Measurements from ENCODE around the gene OCRL. TPM values are rescaled to one million over a fixed set of nuclear protein-coding genes. Genes with fewer than 3 reads are reported as not detected.
"Not testable (repeated sequence)": the region's sequence is repeated elsewhere in the genome, so short reads cannot be mapped to it uniquely, and the experiment has no call there.

The OCRL gene
- total RNA-seq, 4 donors from 2014 or later: 41.1 to 62.3 (median 59.8) TPM

DNA sequence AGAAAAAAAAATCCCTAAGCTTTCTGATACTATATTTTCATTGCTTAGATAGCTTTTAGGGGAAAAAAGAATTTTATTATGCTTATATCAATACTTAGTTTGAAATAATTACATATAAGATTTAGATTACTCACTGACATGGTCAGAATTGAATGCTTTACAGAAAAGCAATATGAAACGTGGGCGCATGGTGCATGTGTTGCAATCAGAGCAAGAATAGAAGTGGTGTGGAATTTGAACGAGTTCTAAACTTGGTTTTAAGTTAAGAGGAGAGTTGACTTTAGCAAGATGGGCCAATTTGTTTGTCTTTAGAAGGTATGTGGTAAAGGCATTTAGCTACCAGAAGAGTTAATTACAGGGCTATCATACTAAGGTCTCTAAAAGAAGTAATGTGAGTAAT, 21.4 kb downstream of the OCRL start:
- TF ChIP-seq, protein P1, sequence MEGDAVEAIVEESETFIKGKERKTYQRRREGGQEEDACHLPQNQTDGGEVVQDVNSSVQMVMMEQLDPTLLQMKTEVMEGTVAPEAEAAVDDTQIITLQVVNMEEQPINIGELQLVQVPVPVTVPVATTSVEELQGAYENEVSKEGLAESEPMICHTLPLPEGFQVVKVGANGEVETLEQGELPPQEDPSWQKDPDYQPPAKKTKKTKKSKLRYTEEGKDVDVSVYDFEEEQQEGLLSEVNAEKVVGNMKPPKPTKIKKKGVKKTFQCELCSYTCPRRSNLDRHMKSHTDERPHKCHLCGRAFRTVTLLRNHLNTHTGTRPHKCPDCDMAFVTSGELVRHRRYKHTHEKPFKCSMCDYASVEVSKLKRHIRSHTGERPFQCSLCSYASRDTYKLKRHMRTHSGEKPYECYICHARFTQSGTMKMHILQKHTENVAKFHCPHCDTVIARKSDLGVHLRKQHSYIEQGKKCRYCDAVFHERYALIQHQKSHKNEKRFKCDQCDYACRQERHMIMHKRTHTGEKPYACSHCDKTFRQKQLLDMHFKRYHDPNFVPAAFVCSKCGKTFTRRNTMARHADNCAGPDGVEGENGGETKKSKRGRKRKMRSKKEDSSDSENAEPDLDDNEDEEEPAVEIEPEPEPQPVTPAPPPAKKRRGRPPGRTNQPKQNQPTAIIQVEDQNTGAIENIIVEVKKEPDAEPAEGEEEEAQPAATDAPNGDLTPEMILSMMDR (IDR thresholded peaks at IDR 0.05): no peak
- TF ChIP-seq POLR2AphosphoS5 (IDR thresholded peaks at IDR 0.05) (no peak), POLR2A (IDR thresholded peaks at IDR 0.05; ENCODE audit: low read depth) (no peak), EP300 (IDR thresholded peaks at IDR 0.05) (no peak)
- peaks cover 6 to 61% (median 41%) of the 10 kb centered on the region in 4 donors for H3K36me3 ChIP-seq
- WGBS: 63% methylated on average over 3 of the region's 3 CpGs

DNA sequence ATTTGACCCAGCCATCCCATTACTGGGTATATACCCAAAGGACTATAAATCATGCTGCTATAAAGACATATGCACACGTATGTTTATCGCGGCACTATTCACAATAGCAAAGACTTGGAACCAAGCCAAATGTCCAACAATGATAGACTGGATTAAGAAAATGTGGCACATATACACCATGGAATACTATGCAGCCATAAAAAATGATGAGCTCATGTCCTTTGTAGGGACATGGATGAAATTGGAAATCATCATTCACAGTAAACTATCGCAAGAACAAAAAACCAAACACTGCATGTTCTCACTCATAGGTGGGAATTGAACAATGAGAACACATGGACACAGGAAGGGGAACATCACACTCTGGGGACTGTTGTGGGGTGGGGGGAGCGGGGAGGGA, 24.3 kb downstream of the OCRL start:
- H3K9me3 ChIP-seq; H3K27ac ChIP-seq (replicated peaks in 1 of 4); H3K27me3 ChIP-seq; intact Hi-C loops (cut with DNase I); DNase-seq (ENCODE audit: extremely low spot score); H3K4me3 ChIP-seq: not testable (repeated sequence)
- 75% methylated on average over 2 of the region's 5 CpGs for WGBS
- peaks cover 4 to 15% (median 11%) of the 10 kb centered on the region in 4 donors for H3K4me1 ChIP-seq
- H3K36me3 ChIP-seq: peaks cover 6 to 64% (median 39%) of the 10 kb centered on the region in 4 donors

More for the DNA sequence above, 21.4 kb downstream of the OCRL start:
- no peaks in the 10 kb centered on the region for H3K27me3 ChIP-seq
- no peak overlapping the region for H3K4me3 ChIP-seq
- no peaks in the 10 kb centered on the region for H3K9me3 ChIP-seq
- no peak for DNase-seq (ENCODE audit: extremely low spot score)
- H3K27ac ChIP-seq (replicated peaks in 1 of 4): no peak overlapping the region
- peaks cover 4 to 20% (median 11%) of the 10 kb centered on the region in 4 donors for H3K4me1 ChIP-seq
- intact Hi-C loops (cut with DNase I): no loop called here

DNA sequence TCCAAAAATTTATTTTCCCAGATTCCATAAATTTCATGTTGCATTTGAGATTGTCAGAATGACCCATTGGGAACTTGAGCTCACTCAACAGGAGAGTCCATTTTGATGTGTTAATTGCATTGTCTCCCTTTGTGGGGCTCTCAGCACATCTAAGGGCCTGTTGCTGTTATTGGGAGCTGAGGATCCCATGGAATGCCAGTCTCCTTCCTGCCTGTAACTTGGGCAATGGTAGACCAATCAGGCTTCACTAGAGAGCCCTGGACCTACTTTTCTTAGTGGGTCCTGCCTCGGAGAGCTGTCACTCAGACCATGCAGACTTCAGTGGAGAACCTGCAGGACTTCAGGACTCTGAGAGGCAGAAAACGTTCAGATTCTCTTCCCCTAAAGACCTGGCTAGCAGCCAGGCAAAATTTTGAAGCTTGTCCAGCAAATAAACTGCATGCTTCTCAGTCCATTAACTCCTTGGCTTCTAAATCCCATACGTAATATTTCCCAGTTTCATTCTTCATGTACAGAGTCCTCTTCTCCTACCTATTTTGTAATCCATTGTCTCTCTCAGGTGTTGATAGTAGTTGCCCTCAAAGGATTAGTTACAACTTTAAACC, 25.1 kb downstream of the OCRL start:
- 16% methylated on average over 3 of the region's 3 CpGs for WGBS
- Histone ChIP-seq H3K36me3 (peaks cover 7 to 64% (median 38%) of the 10 kb centered on the region in 4 donors), H3K9me3 (no peaks in the 10 kb centered on the region), H3K27me3 (no peaks in the 10 kb centered on the region), H3K27ac (replicated peaks in 1 of 4) (no peak overlapping the region), H3K4me1 (peaks cover 4 to 15% (median 11%) of the 10 kb centered on the region in 4 donors), H3K4me3 (no peak overlapping the region)
- DNase-seq (ENCODE audit: extremely low spot score): no peak
- intact Hi-C loops (cut with DNase I): no loop called here
- TF ChIP-seq, protein P1 (IDR thresholded peaks at IDR 0.05): no peak
- TF ChIP-seq EP300 (IDR thresholded peaks at IDR 0.05): no peak

DNA sequence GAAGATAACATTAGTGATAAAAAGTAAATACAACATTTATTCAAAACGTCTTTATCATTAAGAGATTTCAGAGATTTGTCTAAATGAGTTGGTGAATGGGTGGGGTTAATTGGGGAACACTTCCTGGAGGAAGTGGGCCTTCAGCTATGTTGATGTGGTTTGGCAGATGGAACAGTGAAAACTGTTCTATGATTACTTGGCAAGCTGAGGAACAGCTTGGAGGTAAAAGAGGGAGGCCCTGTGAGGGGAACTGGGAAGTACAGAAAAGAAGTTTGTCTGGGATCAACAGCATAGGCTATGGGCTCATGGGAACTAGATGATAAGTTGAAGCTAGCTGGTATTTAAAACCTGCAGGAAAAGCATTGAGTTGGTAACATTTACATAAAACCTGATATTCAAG, 26.0 kb downstream of the OCRL start:
- WGBS: 27% methylated on average over 1 of the region's 1 CpG
- H3K36me3 ChIP-seq: peaks cover 12 to 57% (median 33%) of the 10 kb centered on the region in 4 donors
- intact Hi-C loops (cut with DNase I): no loop called here

DNA sequence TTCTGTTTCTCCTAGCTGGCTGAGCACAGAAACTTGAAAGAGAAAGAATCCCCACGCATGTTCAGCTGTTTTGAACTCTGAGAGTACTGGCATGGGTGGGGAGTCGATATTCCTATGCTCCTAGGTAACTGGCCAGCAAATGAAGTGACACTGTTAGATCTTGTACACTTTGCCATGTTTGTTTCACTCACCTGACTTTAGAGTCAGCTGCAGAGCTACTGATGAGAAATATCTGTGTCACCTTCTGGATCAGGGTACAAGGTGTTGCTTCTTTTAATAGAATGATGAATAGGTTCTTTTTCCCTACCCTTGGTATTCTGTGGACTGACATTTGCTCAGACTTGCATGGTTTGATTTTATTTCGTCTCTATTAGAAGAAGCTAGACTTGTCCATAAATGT, 28.3 kb downstream of the OCRL start:
- Histone ChIP-seq H3K27ac (replicated peaks in 1 of 4) (no peak overlapping the region), H3K4me1 (peaks cover 4 to 16% (median 13%) of the 10 kb centered on the region in 4 donors), H3K36me3 (peaks cover 6 to 36% (median 17%) of the 10 kb centered on the region in 4 donors), H3K9me3 (no peaks in the 10 kb centered on the region), H3K4me3 (no peak overlapping the region), H3K27me3 (no peaks in the 10 kb centered on the region)
- WGBS: 80% methylated on average over 3 of the region's 3 CpGs
- intact Hi-C loops (cut with DNase I): no loop called here
- no peak for DNase-seq (ENCODE audit: extremely low spot score)
- TF ChIP-seq POLR2AphosphoS5 (IDR thresholded peaks at IDR 0.05) (no peak), POLR2A (IDR thresholded peaks at IDR 0.05; ENCODE audit: low read depth) (no peak), EP300 (IDR thresholded peaks at IDR 0.05) (no peak)
- TF ChIP-seq, protein P1 (IDR thresholded peaks at IDR 0.05): no peak

More for the DNA sequence above, 26.0 kb downstream of the OCRL start:
- TF ChIP-seq, protein P1 (IDR thresholded peaks at IDR 0.05): no peak
- TF ChIP-seq POLR2A (IDR thresholded peaks at IDR 0.05; ENCODE audit: low read depth): no peak
- TF ChIP-seq POLR2AphosphoS5 (IDR thresholded peaks at IDR 0.05): no peak
- no peak for TF ChIP-seq EP300 (IDR thresholded peaks at IDR 0.05)
- DNase-seq (ENCODE audit: extremely low spot score): no peak
- peaks cover 4 to 15% (median 11%) of the 10 kb centered on the region in 4 donors for H3K4me1 ChIP-seq
- no peak overlapping the region for H3K4me3 ChIP-seq
- no peaks in the 10 kb centered on the region for H3K27me3 ChIP-seq
- no peaks in the 10 kb centered on the region for H3K9me3 ChIP-seq
- H3K27ac ChIP-seq (replicated peaks in 1 of 4): no peak overlapping the region

Data from esophagus muscularis mucosa (tissue), 4 donors.